ENCODE data around the gene NPIPB6.
"Not testable (repeated sequence)": the region's sequence is repeated elsewhere in the genome, so short reads cannot be mapped to it uniquely, and the experiment has no call there.

- TF ChIP-seq ZBTB48, YY1, FEZF1, ZSCAN30, CTCF (tag by site-specific recombination; IDR thresholded peaks at IDR 0.05): not testable (repeated sequence)
- TF ChIP-seq, protein P1, sequence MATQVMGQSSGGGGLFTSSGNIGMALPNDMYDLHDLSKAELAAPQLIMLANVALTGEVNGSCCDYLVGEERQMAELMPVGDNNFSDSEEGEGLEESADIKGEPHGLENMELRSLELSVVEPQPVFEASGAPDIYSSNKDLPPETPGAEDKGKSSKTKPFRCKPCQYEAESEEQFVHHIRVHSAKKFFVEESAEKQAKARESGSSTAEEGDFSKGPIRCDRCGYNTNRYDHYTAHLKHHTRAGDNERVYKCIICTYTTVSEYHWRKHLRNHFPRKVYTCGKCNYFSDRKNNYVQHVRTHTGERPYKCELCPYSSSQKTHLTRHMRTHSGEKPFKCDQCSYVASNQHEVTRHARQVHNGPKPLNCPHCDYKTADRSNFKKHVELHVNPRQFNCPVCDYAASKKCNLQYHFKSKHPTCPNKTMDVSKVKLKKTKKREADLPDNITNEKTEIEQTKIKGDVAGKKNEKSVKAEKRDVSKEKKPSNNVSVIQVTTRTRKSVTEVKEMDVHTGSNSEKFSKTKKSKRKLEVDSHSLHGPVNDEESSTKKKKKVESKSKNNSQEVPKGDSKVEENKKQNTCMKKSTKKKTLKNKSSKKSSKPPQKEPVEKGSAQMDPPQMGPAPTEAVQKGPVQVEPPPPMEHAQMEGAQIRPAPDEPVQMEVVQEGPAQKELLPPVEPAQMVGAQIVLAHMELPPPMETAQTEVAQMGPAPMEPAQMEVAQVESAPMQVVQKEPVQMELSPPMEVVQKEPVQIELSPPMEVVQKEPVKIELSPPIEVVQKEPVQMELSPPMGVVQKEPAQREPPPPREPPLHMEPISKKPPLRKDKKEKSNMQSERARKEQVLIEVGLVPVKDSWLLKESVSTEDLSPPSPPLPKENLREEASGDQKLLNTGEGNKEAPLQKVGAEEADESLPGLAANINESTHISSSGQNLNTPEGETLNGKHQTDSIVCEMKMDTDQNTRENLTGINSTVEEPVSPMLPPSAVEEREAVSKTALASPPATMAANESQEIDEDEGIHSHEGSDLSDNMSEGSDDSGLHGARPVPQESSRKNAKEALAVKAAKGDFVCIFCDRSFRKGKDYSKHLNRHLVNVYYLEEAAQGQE (tag by site-specific recombination; IDR thresholded peaks at IDR 0.05): not testable (repeated sequence)
Measured at GRCh38 chr16:28336940-28337710, 26.2 kb downstream of the NPIPB6 start.

Data from HEK293 (cell line).